ENCODE data around the gene ATP13A4.

ATP13A4 gene

DNA sequence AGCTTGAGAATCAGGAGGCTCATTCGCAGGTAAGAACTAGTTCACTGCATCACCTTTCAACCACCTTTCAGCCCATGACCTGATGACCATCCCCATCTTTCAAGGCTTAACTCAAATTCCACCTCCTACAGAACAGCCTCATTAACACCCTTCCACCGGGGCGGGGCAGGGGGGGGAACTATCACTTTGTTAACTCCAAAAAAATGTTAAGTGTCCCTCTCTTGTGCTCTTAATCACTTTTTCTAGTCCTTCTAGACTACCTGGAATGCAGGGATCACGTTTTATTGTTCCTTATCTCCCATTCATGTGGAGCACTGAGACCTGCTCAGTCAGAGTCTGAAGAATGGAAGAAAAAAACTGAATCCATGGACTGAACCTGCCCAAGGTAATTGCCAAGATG, 51.8 kb downstream of the ATP13A4 start:
- FAIRE-seq, result no peak

GRCh38 chr3:193499801-193500485, 54.8 kb downstream of the ATP13A4 start:
- FAIRE-seq (no peak), DNase-seq (ENCODE audit: insufficient read length, low spot score) (no peak)

More for the DNA sequence above, 51.8 kb downstream of the ATP13A4 start:
- DNase-seq (ENCODE audit: insufficient read length, low spot score), result no peak

DNA sequence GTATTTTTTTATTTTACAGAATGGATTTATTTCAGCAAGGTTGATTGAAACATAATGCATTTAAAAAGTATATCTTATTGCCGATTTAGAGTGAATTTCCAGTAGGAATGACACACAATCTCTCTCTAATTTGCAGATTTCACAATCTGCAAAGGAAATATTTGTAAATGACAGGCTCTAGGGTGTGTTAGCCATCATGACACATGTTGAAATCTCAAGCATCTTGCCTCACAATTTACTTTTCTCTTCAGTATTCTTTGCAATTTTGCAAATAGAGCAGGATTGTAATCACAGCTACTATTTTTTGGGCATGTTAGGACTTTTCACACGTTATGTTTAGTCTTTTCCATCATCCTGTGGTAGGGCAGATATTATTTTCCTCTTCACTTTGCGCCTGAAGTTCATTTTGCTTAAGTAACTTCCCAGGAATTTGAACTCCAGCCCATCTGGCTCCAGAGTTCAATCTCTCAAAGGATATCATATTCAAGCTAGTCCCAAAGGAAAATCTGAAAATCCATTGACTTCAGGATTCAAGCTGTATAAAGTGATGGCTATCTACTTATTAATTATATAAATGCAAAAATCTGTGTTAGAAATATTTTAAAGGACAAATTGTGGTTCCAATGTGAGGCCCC, 55.4 kb downstream of the ATP13A4 start:
- no peak for DNase-seq (ENCODE audit: insufficient read length, low spot score)
- FAIRE-seq, result no peak

DNA sequence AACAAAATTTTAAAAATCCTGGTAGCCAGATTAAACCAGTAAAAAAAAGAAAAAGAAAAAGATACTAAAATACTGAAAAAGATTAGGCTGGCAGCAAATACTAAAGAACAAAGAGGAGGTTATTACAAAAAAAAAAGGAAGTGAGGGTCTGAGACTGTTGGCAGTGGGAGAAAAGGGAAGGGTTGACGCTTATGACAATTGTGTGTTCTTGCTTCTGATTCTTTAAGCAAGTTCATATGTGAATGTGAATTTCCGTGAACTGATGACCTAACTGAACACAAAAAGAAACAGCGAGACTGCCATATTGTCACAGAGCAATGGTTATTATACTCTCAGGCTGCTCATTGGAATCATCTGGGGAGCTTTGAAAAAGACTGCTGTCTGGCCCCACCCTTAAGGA, 56.5 kb downstream of the ATP13A4 start:
- FAIRE-seq, result no peak
- no peak for DNase-seq (ENCODE audit: insufficient read length, low spot score)

DNA sequence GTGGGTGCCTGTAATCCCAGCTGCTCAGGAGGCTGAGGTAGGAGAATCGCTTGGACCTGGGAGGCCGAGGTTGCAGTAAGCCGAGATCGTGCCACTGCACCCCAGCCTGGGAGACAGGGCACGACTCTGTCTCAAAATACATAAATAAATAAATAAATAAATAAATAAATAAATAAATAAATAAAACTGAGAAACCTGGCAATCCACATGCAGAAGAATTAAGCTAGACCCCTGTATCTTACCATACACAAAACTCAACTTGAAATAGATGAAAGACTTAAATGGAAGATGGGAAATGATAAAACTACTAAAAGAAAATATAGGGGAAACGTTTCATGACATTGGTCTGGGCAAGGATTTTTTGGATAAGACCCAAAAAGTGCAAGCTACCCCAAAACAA, 58.0 kb downstream of the ATP13A4 start:
- no peak for FAIRE-seq
- no peak for DNase-seq (ENCODE audit: insufficient read length, low spot score)

DNA sequence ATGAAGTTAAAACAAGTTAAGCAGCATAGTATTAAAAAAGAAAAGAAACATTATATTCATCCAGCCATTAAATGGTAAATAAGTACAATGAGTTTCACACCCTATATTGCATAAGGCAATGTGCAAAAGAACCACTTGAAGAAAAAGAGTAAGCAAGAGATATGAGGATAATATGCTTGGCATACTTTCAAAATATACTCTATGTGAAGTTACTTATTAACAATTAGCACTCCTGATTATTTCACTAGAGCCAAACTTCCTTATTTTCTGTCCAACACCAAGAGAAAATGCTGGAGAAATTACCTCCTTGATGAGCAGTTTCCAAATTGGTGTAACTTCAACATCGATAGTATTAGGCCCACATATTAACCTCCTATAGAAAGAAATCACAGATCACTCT, 63.7 kb downstream of the ATP13A4 start:
- no peak for FAIRE-seq
- DNase-seq (ENCODE audit: insufficient read length, low spot score), result no peak

GRCh38 chr3:193490580-193490979, 64.1 kb downstream of the ATP13A4 start:
- peak; percentile 42 for FAIRE-seq
- no peak for DNase-seq (ENCODE audit: insufficient read length, low spot score)

- DNase-seq (ENCODE audit: insufficient read length, low spot score), result no peak
- no peak for FAIRE-seq
Observed at GRCh38 chr3:193489949-193490348, 64.7 kb downstream of the ATP13A4 start.

DNA sequence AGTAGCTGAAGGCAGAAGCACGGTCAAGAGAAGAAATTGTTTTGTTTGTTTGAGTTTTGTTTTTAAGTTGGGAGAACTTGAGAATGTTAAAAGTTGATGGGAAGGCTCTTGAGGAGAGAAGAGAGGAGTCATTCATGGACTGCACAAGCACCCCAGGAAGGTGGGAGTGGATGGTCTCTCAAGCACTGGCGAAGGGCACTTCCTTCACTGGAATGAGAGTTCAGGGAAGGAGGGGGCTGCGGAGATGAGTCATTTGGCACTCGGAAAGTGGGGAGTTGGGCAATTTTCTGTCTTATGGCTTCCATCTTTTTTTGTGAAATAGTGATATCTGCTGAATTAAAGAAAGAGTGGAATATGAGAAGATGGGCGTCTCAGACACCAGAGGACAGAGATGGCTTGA, 66.0 kb downstream of the ATP13A4 start:
- DNase-seq (ENCODE audit: insufficient read length, low spot score) (no peak), FAIRE-seq (no peak)

DNA sequence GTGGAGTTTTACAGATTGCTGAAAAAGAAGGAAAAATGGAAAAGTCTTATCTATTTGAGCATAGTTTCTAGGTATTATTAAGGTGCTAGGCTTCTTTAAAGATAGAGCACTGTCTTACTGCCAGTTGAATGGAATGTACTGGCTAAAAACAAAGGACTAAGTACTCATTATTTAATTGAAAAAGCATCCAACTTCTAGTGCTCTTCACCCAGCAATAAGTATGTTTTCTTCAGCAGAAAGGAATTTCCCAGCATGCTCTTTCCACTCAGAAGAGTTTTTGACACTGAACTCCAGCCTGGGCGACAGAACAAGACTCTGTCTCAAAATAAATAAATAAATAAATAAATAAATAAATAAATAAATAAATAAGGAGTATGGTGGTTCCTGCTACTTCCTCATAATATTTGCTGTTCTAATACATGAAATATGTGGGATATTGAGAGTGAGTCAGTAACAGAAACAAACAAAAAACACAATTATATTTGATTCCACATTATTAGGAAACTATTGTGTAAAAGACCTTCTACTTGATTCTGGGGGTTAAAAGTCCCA, 70.6 kb downstream of the ATP13A4 start:
- FAIRE-seq, result no peak
- no peak for DNase-seq (ENCODE audit: insufficient read length, low spot score)

DNA sequence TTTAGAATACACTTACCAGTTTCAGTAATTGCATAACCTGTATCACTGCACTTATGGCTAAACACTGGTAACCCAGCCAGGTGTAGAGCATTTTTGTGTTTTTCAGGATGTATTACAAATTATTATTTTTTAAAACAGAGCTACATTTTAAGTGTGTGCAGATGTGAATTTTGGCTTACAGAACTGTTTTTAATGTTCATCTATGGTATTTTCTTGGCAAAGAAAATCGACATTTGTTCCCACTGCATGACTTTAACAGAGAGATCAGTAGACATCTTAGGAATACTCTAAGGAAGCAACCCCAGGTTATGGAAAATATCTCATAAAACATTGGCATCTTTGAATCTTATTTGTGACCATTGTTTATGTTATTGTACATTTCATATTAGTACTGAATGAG, 73.3 kb downstream of the ATP13A4 start:
- FAIRE-seq (no peak), DNase-seq (ENCODE audit: insufficient read length, low spot score) (no peak)

DNA sequence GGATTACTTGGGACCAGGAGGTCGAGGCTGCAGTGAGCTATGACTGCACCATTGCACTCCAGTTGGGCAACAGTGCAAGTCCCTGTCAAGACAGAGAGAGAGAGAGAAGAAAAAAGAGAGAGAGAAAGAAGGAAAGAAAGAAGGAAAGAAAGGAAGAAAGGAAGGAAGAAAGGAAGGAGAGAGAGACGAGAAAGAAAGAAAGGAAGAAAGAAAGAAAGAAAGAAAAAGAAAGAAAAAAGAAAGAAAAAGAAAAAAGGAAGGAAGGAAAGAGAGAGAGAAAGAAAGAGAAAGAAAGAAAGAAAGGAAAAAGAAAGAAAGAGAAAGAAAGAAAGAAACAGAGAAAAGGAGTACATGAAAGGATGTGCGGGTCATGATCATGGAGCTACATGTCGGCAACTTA, 80.2 kb downstream of the ATP13A4 start:
- DNase-seq (ENCODE audit: insufficient read length, low spot score) (no peak), FAIRE-seq (no peak)

DNA sequence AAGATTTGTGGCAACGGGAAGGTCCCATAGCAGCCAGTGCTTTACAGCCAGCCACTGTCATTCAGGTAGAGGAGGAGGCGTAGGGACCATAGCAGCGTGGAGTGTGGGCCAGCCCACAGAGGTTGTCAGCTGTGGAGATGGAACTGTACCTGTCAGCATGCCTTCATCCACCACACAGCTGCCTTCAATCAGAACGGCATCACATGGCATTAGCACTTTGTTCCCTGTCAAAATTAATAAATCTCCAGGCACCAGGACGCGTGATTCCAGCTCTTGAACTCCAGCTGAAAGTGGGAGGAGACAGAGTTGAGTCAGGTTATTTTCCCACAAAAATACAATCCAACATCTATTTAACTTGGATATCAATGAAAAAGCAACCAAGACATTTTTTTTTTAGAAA, 84.0 kb downstream of the ATP13A4 start:
- no peak for FAIRE-seq
- DNase-seq (ENCODE audit: insufficient read length, low spot score), result no peak

GRCh38 chr3:193465992-193466608, 88.6 kb downstream of the ATP13A4 start:
- DNase-seq (ENCODE audit: insufficient read length, low spot score) (no peak), FAIRE-seq (no peak)

DNA sequence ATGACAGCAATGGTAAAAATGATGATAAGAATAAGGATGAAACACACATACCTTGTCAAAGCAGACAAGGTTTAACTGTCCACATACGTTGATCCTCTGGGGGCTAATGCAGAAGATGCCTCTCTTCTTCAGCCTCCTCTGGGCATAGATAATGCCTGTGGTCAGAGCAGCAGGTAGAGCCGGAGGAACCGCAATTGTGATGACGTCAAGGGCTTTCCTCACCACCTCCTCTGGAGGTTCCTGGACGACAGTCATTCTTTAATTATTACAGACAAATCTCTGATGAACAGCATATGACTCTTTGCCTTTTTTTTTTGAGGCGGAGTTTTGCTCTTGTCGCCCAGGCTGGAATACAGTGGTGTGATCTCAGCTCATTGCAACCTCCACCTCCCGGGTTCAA, 89.8 kb downstream of the ATP13A4 start:
- no peak for FAIRE-seq

DNA sequence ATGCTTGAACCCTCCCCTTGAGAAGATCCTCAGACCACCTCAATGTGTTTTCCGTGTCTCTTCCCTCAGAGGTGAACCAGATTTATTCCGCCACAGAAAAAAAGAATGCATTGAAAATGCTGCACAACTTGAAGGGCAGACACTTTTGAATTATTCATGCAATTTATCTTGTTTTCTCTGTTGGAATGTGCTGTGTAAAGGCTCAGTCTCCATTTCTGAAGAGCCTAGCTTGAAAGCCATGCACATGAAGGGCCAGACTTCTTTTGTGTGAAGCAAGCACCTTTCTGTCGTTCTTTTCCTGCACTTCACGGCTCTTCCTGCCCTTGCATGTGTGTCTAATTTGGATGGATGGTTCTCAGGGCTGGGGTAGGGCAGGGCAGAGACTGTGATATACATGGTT, 97.2 kb downstream of the ATP13A4 start:
- FAIRE-seq (no peak), DNase-seq (ENCODE audit: insufficient read length, low spot score) (no peak)

More for the DNA sequence above, 89.8 kb downstream of the ATP13A4 start:
- DNase-seq (ENCODE audit: insufficient read length, low spot score), result no peak

DNA sequence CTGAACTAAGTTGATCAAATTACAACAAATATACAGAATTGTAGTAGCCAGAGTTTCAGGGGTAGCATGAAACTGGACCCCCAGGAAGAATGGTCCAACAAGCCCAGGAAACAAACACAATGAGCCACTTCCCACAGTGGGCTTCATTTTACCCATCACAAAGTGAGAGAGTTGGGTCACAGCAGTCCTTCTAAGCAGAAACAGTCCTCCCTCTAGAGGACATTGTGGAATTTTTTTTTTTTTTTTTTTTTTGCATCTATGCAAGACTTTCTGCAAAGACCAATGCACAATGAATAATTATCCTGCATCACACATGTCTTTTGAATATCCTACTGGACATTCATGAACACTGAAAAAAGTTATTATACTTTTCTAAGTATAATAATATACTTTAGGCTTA, 102.4 kb downstream of the ATP13A4 start:
- no peak for DNase-seq (ENCODE audit: insufficient read length, low spot score)
- FAIRE-seq, result no peak

DNA sequence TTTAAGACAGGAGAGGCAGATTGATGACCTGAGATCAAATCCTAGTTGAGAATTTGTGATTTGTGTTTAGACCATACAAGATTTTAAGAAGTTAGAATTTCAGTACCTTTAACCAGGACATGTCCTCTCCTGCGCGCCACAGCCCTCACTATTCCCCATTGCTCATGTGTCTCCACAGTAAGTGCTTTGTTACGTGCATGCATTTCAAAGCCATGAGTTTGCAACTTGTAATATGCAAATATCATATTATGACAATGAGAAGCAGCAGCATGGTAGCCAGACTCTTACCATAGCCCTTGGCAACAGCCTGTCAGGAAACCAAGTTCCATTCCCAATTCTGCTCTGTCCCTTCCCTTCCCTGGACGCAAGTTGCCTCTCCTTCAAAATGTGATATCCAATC, 102.8 kb downstream of the ATP13A4 start:
- FAIRE-seq (no peak), DNase-seq (ENCODE audit: insufficient read length, low spot score) (no peak)

GRCh38 chr3:193446965-193447602, 107.6 kb downstream of the ATP13A4 start:
- FAIRE-seq (no peak), DNase-seq (ENCODE audit: insufficient read length, low spot score) (no peak)

GRCh38 chr3:193439423-193439822, 115.3 kb downstream of the ATP13A4 start:
- no peak for DNase-seq (ENCODE audit: insufficient read length, low spot score)
- FAIRE-seq, result no peak

DNA sequence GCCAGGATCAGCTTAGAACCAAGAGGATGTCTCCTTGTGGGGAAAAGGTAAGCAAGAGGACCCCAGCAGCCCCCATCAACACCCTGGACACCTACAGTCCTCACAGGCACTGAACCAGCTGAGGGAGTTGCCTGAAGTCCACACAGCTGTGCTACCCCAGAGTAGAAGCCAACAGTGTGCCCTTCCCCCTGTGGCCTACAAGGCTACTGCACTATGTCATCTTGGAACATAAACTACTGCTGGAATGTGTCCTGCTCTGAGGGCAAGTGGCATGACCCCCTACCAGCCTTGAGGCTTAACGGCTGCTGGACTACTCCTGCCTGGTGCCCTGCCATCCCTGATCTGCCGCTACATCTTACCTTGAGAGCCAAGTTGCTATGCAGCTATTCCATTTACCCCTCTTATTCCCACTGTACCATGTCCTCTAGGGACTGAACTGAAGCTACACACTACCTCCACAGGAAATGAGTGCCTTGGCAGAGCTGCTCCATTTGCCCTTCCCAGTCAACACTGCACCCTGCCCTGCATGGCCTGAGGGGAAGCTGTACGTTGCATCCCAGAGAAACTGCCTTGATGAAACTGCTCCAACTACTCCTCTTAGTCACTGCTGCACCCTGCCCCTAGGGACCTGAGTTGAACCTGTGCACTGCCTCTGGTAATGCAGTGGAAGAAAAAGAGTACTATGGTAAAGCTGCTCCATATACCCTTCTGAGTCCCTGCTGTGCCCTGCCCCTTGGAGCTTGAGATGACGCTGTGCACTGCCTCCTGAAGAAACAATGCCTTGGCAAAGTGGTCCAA, 135.9 kb downstream of the ATP13A4 start:
- FAIRE-seq (no peak), DNase-seq (ENCODE audit: insufficient read length, low spot score) (no peak)

All from GM19239 (cell line).